ENCODE data around the gene C2orf76. TPM values are rescaled to one million over a fixed set of nuclear protein-coding genes. Genes with fewer than 3 reads are reported as not detected.

The C2orf76 gene
- polyA plus RNA-seq, 1 of the 3 experiments (the other 2 are of a cell fraction): 6.0 TPM

GRCh38 chr2:119350311-119350998, 16.2 kb downstream of the C2orf76 start:
- CTCF ChIA-PET: interaction anchor here (1.0 to 1.7 kb wide), 6 partner anchors 9 to 310 kb away, joined by 3 to 7 read pairs (median 3); no protein-coding TSS in a partner anchor

DNA sequence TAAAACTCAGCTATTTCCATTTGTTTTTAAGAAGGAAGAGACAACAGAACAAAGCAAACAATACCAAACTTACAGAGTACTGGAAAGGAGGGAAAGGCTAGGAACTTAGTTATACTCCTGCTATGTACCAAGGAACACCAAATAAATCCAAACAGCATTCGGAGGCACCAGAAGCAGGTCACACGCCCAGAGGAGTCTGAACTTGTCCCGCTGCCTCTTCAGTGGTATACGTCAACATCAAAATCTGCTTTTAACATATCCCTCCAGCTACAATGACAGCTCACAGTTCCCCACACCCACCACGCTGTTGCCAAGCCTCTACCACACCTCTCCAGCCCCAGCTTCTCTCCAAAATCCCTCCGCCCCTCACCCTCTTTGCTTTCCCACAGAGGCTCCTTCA, 17.3 kb downstream of the C2orf76 start:
- no peaks in the 10 kb centered on the region; a peak in 1 of 4 replicates for H3K4me1 ChIP-seq (ENCODE audit: control insufficient read depth in 1 of 2, insufficient read depth in 2 of 2, low read depth in 1 of 2, low read length in 1 of 2)
- ChIA-PET POLR2A (no interaction called here), CTCF (interaction anchor here (1.3 to 1.7 kb wide), 2 partner anchors 11 to 19 kb away, joined by 3 to 5 read pairs; no protein-coding TSS in a partner anchor)
- H3K36me3 ChIP-seq (replicated peaks in 1 of 2; ENCODE audit: control insufficient read depth in 1 of 2, insufficient read depth in 2 of 2, low read length in 1 of 2): no peaks in the 10 kb centered on the region
- H2AFZ ChIP-seq (ENCODE audit: low read depth): no peak overlapping the region
- H3K79me2 ChIP-seq (ENCODE audit: insufficient read depth): no peaks in the 10 kb centered on the region
- H3F3A ChIP-seq (replicated peaks; ENCODE audit: insufficient read depth): no peaks in the 10 kb centered on the region
- no peak overlapping the region for H3K4me3 ChIP-seq (ENCODE audit: low read depth in 2 of 2, low read length in 1 of 2)
- H4K20me1 ChIP-seq (ENCODE audit: insufficient read depth): no peaks in the 10 kb centered on the region
- no peaks in the 10 kb centered on the region for H3K9me3 ChIP-seq
- no peak overlapping the region for H3K9ac ChIP-seq
- H3K27ac ChIP-seq (ENCODE audit: low read depth in 2 of 2, low read length in 1 of 2): no peak overlapping the region
- no peaks in the 10 kb centered on the region for H3K9me2 ChIP-seq
- no peak for DNase-seq
- no peaks in the 10 kb centered on the region for H3K27me3 ChIP-seq (ENCODE audit: insufficient read depth)
- no peak overlapping the region for H3K4me2 ChIP-seq
- 89% methylated on average over 6 of the region's 6 CpGs for WGBS (ENCODE audit: low lambda C conversion rate)
- TF ChIP-seq RFX5 (IDR thresholded peaks at IDR 0.05; ENCODE audit: low read length): no peak
- no peak for TF ChIP-seq FOXJ3 (CRISPR knock-in tag; IDR thresholded peaks at IDR 0.05)
- TF ChIP-seq TAF1 (IDR thresholded peaks at IDR 0.05; ENCODE audit: borderline replicate concordance, low read depth, low read length): no peak
- TF ChIP-seq YY1 (IDR thresholded peaks at IDR 0.05; ENCODE audit: low read depth): no peak
- TF ChIP-seq TEAD4 (IDR thresholded peaks at IDR 0.05; ENCODE audit: borderline replicate concordance, insufficient read depth): no peak
- TF ChIP-seq REST (IDR thresholded peaks at IDR 0.05; ENCODE audit: low read depth, low read length): no peak
- no peak for TF ChIP-seq EP300 (IDR thresholded peaks at IDR 0.05; ENCODE audit: borderline replicate concordance in 1 of 2, low read depth in 1 of 2, low read length in 1 of 2)
- TF ChIP-seq USF1 (IDR thresholded peaks at IDR 0.05; ENCODE audit: borderline replicate concordance, low read depth): no peak
- TF ChIP-seq GATA2 (CRISPR knock-in tag; IDR thresholded peaks at IDR 0.05): no peak
- no peak for TF ChIP-seq RXRA (IDR thresholded peaks at IDR 0.05; ENCODE audit: borderline replicate concordance, low read depth)
- no peak for TF ChIP-seq FOXM1 (IDR thresholded peaks at IDR 0.05; ENCODE audit: low read depth)
- no peak for TF ChIP-seq USF2 (IDR thresholded peaks at IDR 0.05; ENCODE audit: borderline replicate concordance, low read depth, low read length)
- no peak for TF ChIP-seq RAD21 (IDR thresholded peaks at IDR 0.05; ENCODE audit: low read length)
- TF ChIP-seq SMC3 (IDR thresholded peaks at IDR 0.05; ENCODE audit: low read depth, low read length): no peak
- no peak for TF ChIP-seq JUND (IDR thresholded peaks at IDR 0.05)

More at GRCh38 chr2:119350311-119350998, 16.2 kb downstream of the C2orf76 start:
- Histone ChIP-seq H4K20me1 (ENCODE audit: insufficient read depth) (no peaks in the 10 kb centered on the region), H3K4me3 (ENCODE audit: low read depth in 2 of 2, low read length in 1 of 2) (no peak overlapping the region), H3K9me2 (no peaks in the 10 kb centered on the region), H2AFZ (ENCODE audit: low read depth) (no peak overlapping the region), H3K27ac (ENCODE audit: low read depth in 2 of 2, low read length in 1 of 2) (no peak overlapping the region), H3K4me2 (no peak overlapping the region), H3K9ac (no peak overlapping the region), H3K79me2 (ENCODE audit: insufficient read depth) (no peaks in the 10 kb centered on the region), H3F3A (replicated peaks; ENCODE audit: insufficient read depth) (no peaks in the 10 kb centered on the region), H3K4me1 (ENCODE audit: control insufficient read depth in 1 of 2, insufficient read depth in 2 of 2, low read depth in 1 of 2, low read length in 1 of 2) (no peaks in the 10 kb centered on the region), H3K9me3 (no peaks in the 10 kb centered on the region), H3K27me3 (ENCODE audit: insufficient read depth) (no peaks in the 10 kb centered on the region), H3K36me3 (replicated peaks in 1 of 2; ENCODE audit: control insufficient read depth in 1 of 2, insufficient read depth in 2 of 2, low read length in 1 of 2) (no peaks in the 10 kb centered on the region)
- POLR2A ChIA-PET: interaction anchor here (1.5 kb wide), 1 partner anchor 16 kb away, joined by 5 read pairs; the partner anchor contains the start of genes C2orf76 and DBI
- 87% methylated on average over 4 of the region's 4 CpGs for WGBS (ENCODE audit: low lambda C conversion rate)
- no peak for DNase-seq
- TF ChIP-seq RXRA (IDR thresholded peaks at IDR 0.05; ENCODE audit: borderline replicate concordance, low read depth) (no peak), MEF2A (IDR thresholded peaks at IDR 0.05; ENCODE audit: borderline replicate concordance, low read depth) (no peak), RFX5 (IDR thresholded peaks at IDR 0.05; ENCODE audit: low read length) (no peak)
